Amniotic epithelial cell (primary cell): ENCODE measurements around the gene CDHR3.

ENCODE experiments used
- DNase-seq: peaks from one replicate; pipeline ENCODE4 v3.0.0-alpha.2; 2010; ENCODE audit warnings: low read depth

CDHR3 gene

DNA sequence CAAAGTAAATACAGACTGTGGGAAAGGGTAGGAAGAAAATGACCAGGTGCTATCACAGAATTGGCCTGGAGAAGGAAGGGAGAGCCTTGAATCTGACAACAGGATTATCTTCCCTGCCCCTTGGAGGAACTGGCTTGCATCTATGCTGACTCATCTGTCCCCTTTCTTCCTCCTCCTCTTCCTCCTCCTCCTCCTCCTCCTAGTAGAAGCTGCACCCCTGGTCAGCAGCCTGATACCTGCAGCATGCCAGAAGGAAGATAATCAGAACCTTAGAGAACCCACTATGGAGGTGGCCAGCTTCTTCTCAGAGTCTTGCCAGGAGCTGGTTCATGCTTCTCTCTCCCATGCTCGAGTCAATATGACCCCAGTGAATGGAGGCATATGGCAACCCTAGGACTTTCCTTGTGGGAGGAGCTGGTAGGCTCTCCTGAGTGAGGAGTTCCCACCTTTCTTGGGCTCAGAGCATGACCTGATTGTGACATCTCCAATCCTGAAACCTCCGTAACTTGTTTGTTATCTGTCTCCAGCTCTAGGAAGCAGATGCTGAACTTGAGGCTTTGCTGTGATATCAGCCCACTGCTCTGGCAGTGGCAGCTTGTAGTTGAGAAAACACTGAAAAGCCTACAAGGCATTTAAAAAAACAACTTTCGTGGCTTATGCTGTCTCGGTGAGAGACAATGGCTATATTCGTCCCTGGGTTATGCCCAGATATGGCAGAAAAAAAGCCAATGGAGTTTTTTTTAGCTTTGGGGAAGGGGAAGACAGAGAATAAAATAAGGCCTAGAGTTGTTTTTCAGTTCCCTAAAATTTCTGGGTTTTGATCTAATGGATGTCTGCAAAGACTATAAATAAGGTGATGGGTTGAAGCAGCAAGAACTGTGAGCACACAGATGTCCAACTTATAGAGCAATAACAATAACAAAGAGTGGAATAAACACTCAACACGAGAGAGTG, 60.6 kb downstream of the CDHR3 start:
- no peak for DNase-seq

DNA sequence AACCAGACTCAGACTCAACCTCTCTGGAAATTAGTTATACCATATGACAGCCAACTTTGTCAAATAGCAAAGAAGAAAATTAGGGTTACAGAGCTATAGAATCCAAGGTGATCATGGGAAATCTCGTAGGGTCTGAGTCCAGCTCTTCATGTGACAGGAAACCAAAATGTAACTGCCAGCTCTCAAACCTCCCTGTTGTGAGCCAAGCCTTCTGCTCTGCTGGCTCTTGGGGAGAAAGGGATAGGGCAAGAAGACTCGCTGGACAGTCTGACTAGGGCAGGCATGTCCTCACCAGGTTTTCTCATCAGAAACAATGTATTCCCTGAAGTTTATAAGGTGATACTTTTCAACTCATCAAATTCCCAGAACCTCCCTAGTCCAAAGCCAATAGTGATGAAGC, 63.0 kb downstream of the CDHR3 start:
- DNase-seq = no peak

GRCh38 chr7:106029451-106029850, 66.4 kb downstream of the CDHR3 start:
- no peak for DNase-seq

DNA sequence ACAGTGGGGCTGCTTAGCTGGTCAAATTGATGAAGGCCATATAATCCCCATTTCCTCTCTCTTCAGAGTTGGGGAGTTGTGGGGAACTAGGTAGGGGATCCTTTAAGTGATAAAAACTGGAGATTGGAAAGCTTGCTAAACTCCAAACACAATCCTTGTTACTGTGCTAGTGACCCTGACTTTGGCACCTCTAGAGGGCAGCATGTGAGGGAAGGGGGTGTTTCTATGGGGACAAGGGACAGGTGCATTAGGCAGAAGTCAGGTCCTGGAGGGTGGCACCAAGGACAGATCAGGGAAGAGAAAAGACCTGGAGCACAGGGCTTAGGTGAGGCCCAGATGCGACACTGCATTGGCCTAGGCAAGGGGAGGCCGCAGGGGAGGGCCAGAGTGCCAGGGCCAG, 66.9 kb downstream of the CDHR3 start:
- no peak for DNase-seq

DNA sequence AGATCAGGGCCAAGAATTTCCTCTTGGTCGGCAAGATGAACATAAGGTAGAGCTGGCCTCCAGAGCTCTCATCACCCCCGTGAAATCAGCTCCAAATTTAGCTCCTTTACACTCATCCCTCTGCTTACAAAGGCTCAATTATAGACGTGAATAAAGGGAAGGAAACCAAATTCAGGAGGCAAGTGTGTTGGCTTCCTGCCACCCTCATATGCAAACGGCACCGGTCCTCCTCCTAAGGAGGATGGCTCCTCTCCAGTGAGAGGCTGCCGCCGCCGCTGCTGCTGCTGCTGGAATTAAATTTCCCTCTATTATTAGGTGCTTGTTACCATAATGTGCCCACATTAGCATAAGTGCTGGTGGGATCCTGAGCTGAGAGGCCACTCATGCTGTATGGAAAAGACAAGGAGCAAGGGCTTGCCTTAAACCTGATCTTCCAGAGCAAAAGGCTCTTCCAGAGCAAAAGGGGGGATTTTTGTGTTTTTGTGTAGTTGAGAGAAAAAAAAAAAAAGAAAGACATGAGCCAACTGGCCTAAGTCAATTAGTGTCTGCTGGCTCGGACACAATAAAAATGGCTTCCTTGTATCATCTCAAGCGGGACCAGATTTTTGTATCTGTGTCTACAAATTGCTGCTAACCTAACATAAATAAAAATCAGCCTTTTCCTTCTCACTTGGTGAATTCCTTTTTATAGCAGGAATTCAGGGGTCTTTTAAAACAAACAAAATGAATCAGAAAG, 68.4 kb downstream of the CDHR3 start:
- DNase-seq = no peak

DNA sequence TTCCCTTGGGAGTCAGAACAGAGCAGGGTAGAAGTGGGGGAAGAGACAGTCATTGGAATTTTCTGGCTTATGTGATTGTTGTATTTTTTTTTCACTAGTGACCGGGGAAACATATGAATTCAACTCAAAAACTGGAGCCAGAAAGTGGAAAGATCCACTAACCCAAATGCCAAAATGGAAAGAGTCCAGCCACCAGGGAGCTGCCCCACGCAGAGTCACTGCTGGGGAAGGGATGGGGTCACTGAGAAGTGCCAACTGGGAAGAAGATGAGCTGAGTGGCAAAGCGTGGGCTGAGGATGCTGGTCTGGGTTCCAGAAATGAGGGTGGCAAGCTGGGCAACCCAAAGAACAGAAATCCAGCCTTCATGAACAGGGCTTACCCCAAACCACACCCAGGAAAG, 69.2 kb downstream of the CDHR3 start:
- no peak for DNase-seq

DNA sequence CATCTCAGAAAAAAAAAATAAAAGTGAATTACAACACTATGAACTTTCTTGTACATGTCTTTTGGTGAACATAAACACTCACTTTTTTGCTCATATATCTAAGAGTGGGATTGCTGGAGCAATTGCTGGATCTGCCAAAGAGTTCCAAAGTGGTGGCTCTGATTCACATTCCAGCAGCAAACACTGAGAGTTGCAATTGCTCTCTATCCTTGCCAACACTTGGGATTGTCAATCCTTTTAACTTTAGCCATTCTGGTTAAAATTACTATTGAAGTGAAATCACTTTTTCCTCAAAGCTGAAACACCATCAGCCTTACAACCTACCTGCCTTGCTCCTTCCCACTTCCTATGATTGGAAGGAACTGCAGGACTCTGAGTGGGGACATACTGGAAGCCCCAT, 70.7 kb downstream of the CDHR3 start:
- DNase-seq = no peak

DNA sequence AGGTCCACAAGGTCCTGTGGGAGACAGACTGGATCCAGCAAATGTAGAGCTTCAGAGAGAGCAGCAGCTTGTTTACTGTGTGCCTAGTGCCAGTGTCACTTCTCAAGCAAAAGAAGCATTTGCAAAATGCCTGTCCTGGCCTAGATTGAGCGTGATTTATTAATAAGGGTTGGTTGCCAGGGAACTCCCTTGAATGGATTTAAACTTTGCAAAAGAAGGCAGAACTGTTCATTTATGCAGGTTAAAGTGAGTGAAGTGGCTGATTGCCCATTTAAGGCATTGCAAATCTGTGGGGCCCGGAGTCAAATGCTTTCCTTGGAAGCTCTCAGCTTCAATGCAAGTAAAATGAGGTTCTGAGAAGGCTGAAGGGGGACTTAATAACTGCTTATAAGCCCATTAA, 71.3 kb downstream of the CDHR3 start:
- no peak for DNase-seq

- no peak for DNase-seq
Observed at GRCh38 chr7:106035568-106035967, 72.5 kb downstream of the CDHR3 start.

GRCh38 chr7:106036004-106036403, 72.9 kb downstream of the CDHR3 start:
- DNase-seq = no peak

- no peak for DNase-seq
Observed at GRCh38 chr7:106037489-106038176, 74.6 kb downstream of the CDHR3 start.

GRCh38 chr7:106038289-106038688, 75.2 kb downstream of the CDHR3 start:
- DNase-seq = no peak

DNA sequence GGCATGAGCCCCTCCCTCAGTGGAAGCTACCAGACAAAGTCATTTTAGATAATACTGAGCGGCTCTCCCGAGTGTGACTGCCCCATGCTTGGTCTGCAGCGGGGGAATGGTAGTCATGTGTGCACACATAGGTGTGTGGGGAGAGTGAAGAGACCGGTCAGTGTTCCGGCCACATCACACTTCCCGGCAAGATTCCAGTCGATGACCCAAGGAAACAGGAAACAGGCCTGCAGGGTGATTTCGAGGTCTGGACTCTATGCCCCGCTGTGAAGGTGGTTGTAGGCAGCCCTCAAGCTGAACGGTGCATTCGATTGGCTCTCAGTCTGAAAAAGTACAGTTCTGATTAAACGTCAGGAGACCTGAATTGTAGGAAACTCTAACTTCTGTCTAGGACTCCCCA, 75.9 kb downstream of the CDHR3 start:
- no peak for DNase-seq

GRCh38 chr7:106039486-106040060, 76.5 kb downstream of the CDHR3 start:
- DNase-seq = peak; percentile 78

DNA sequence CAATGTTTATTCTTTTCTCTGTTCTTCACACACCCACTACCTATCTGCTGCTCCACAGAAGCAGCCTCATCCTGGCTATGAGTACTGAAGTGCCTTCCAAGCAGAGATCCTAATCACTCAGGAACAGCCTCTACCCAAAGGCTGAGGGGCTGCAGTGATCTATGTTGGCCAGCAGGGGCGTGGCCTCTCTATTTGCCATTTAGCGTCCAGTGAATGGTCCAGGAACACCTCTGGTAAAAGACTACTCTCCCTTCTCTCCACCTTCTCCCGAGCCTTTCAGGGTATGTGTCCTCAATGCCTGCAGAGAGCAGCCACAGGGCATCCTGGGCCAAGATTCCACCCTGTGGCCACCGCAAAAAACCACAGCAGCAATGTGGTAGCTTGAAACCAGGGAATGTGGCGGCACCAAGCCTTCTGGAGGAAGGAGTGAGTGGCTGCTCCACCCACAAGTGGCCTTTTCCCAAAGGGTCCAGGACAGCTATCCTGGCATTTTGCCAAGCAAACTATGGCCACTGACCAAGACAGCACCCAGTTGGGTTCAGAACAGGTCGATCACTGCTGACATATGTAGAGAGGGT, 78.2 kb downstream of the CDHR3 start:
- peak; percentile 27 for DNase-seq

GRCh38 chr7:106042196-106042611, 79.1 kb downstream of the CDHR3 start:
- DNase-seq = no peak

DNA sequence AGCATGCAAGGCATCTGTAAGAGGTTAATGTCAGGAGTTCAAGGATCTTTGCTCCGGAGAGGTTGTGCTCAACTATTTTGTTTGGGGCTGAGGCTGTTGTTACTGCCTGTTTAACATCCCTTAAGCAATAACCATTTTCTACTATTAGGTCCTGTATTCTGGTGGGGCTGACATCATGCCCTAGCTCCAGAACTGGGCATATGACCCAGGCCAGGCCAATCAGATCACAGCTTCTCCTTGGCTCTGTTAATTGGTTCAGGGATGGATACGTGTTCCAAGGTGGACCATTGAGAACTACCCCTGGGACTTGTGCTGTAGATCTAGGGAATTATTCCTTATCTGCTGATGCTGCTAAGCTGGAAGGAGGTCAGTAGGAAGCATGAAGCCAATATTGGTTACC, 82.1 kb downstream of the CDHR3 start:
- DNase-seq = no peak

GRCh38 chr7:106045586-106045985, 82.5 kb downstream of the CDHR3 start:
- DNase-seq = no peak

- DNase-seq = no peak
Observed at GRCh38 chr7:106047184-106047583, 84.1 kb downstream of the CDHR3 start.

- DNase-seq = no peak
Observed at GRCh38 chr7:106047818-106048705, 85.0 kb downstream of the CDHR3 start.

DNA sequence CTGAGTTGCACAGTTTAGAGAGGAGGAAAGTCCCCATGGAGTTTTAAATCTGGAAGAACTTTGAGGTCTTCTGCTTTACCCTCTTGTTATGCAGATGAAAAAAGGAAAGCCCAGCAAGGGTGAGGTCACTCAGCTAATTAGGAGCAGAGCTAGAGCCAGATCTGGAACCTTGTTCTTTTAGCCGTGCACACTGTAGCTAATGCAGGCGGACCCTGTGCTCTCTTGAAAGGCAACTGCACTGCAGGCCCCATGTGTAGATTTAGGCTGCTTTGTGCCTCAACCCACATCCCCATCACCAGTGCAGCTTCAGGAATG, 85.6 kb downstream of the CDHR3 start:
- DNase-seq = no peak
